BJ (cell line): ENCODE data around the gene MRO. TPM values are rescaled to one million over a fixed set of nuclear protein-coding genes. Genes with fewer than 3 reads are reported as not detected.

Experiments used
- CTCF ChIA-PET: fragments of 350-600 bp; formaldehyde crosslinking; extraction: SDS; loops from one replicate; lab custom pipeline; 2021; ENCODE audit warnings: antibody characterized with exemption, inconsistent platforms; lab: Yijun Ruan, JAX
- POLR2A ChIA-PET: fragments of 300-600 bp; sonication (Branson Sonifier 250); formaldehyde crosslinking; extraction: SDS; loops from one replicate; lab custom pipeline; 2021; ENCODE audit warnings: antibody characterized with exemption; lab: Charles Lee
- DNase-seq: peaks from one replicate; pipeline ENCODE4 v3.0.0-alpha.2; 2011; ENCODE audit warnings: low read depth
- H3K27me3 ChIP-seq: 2 replicates; pipeline ENCODE4 v1.6.0; 2011; ENCODE audit warnings: low read length; ENCODE audit not compliant: control insufficient read depth, insufficient read depth
- H3K36me3 ChIP-seq: 2 replicates; pipeline ENCODE4 v1.5.1; 2011; ENCODE audit warnings: low read length; ENCODE audit not compliant: control insufficient read depth, insufficient read depth
- H3K4me3 ChIP-seq: 2 replicates; pipeline ENCODE4 v1.5.1; 2011; ENCODE audit warnings: low read depth, mild to moderate bottlenecking, control low read depth, low read length
- polyA plus RNA-seq: library from polyadenylated mRNA; depleted of rRNA; stranded (reverse); fragments of >200 nt; gene quantifications from 2 replicates; pipeline ENCODE4 v1.2.3, GENCODE V29; 2011
- TF ChIP-seq, protein P1 (sequence below): IDR thresholded peaks from 2 replicates; pipeline ENCODE4 v1.5.1; 2011; ENCODE audit warnings: low read depth, mild to moderate bottlenecking, control low read depth, inconsistent platforms, low read length, moderate library complexity; ENCODE audit not compliant: insufficient read depth

MRO gene
- polyA plus RNA-seq, 1 experiment: not detected

DNA sequence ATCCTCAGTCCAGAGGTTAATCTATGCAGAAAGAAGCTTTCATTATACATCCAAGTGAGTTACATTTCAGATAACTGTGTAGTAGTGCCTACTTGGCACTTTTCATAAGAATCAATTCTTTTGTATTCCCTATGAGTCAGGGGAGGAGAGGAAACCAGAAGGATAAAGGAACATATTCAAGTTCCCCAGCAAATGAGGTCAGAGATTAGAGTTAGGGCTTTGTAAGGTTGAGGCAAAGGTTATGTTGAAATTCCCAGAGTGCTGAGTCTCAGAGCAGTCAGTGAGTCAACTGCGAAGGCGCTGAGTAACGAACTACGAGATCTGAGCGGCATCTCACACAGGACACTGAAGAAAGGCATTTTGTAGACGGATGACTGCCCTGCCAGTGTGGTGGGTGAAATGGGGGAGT is 34.1 kb upstream of the MRO start:
- TF ChIP-seq, protein P1, sequence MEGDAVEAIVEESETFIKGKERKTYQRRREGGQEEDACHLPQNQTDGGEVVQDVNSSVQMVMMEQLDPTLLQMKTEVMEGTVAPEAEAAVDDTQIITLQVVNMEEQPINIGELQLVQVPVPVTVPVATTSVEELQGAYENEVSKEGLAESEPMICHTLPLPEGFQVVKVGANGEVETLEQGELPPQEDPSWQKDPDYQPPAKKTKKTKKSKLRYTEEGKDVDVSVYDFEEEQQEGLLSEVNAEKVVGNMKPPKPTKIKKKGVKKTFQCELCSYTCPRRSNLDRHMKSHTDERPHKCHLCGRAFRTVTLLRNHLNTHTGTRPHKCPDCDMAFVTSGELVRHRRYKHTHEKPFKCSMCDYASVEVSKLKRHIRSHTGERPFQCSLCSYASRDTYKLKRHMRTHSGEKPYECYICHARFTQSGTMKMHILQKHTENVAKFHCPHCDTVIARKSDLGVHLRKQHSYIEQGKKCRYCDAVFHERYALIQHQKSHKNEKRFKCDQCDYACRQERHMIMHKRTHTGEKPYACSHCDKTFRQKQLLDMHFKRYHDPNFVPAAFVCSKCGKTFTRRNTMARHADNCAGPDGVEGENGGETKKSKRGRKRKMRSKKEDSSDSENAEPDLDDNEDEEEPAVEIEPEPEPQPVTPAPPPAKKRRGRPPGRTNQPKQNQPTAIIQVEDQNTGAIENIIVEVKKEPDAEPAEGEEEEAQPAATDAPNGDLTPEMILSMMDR: no peak
- Histone ChIP-seq H3K27me3 (no peaks in the 10 kb centered on the region; the same call in 1 of the 2 replicates), H3K36me3 (no peaks in the 10 kb centered on the region), H3K4me3 (no peak overlapping the region)
- CTCF ChIA-PET: no interaction called here
- POLR2A ChIA-PET: no interaction called here
- no peak for DNase-seq

DNA sequence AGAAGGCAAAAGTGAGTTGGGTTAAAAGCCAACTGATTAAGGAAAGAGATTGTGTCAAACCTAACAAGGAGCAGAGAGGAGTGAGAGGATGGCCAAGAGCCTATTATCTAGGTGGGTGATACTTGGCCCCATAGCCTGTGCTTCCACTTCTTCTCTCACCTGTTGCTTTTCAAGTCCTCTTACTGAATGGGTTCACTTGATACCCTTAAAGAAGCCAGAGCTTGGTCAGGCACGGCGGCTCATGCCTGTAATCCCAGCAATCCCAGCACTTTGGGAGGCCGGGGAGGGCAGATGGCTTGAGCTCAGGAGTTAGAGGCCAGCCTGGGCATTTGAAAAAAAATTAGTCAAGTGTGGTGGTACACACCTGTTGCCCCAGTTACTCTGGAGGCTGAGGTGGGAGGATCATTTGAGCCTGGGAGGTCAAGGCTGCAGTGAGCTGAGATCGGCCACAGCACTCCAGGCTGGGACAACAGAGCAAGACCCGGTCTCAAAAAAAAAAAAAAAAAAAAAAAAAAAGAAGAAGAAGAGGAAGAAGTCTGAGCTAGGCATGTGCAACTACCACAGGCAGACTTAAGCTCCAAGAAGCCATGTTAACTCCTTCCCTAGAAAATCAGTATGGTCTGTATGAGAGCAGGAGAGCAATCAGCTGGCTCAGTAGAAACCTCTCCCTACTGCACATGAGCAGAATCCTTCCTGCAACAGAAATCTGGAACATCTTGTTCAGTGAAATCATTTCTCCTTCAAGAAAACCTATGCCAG is 30.7 kb upstream of the MRO start:
- ChIA-PET CTCF (no interaction called here), POLR2A (no interaction called here)
- no peak overlapping the region for H3K4me3 ChIP-seq
- no peaks in the 10 kb centered on the region for H3K36me3 ChIP-seq
- TF ChIP-seq, protein P1: no peak
- no peaks in the 10 kb centered on the region; the same call in 1 of the 2 replicates for H3K27me3 ChIP-seq
- no peak for DNase-seq

- Histone ChIP-seq H3K4me3 (no peak overlapping the region), H3K27me3 (no peaks in the 10 kb centered on the region; the same call in 1 of the 2 replicates), H3K36me3 (no peaks in the 10 kb centered on the region)
- DNase-seq: no peak
- ChIA-PET CTCF (no interaction called here), POLR2A (no interaction called here)
- TF ChIP-seq, protein P1: no peak
These were observed 29.6 kb upstream of the MRO start for GRCh38 chr18:50849419-50849821.

- ChIA-PET CTCF (no interaction called here), POLR2A (no interaction called here)
- no peak overlapping the region for H3K4me3 ChIP-seq
- no peak for DNase-seq
- H3K27me3 ChIP-seq: no peaks in the 10 kb centered on the region; the same call in 1 of the 2 replicates
- H3K36me3 ChIP-seq: no peaks in the 10 kb centered on the region
- TF ChIP-seq, protein P1: no peak
These were observed 29.2 kb upstream of the MRO start for GRCh38 chr18:50848991-50849390.

GRCh38 chr18:50848061-50848551 is 28.3 kb upstream of the MRO start:
- TF ChIP-seq, protein P1: no peak
- no peaks in the 10 kb centered on the region for H3K36me3 ChIP-seq
- ChIA-PET POLR2A (no interaction called here), CTCF (interaction anchor here (1.4 kb wide), 1 partner anchor 27 kb away, joined by 3 read pairs; no protein-coding TSS in a partner anchor)
- DNase-seq: no peak
- H3K4me3 ChIP-seq: no peak overlapping the region
- no peaks in the 10 kb centered on the region; the same call in 1 of the 2 replicates for H3K27me3 ChIP-seq
